Activated B cell treated with CpG ODN at 0.5 μM for 24 hours (primary cell): ENCODE results near the gene TAF1C. TPM values are rescaled to one million over a fixed set of nuclear protein-coding genes. Genes with fewer than 3 reads are reported as not detected.
A peak's percentile ranks its signal among the peaks of the same experiment; 100 is the strongest.

Experiments
- ATAC-seq: fragments of 200-7000 bp; cut with Tn5 transposase; one replicate; pipeline ENCODE4 v1.10.0; 2021; ENCODE audit warnings: low read depth, mild to moderate bottlenecking, moderate library complexity
- CTCF ChIA-PET: fragments of 350-600 bp; sonication (Branson Sonifier 250); formaldehyde crosslinking; loops from one replicate; lab custom pipeline; 2021; ENCODE audit warnings: antibody characterized with exemption; lab: Charles Lee
- POLR2A ChIA-PET: fragments of 350-600 bp; sonication (Branson Sonifier 250); formaldehyde crosslinking; loops from one replicate; lab custom pipeline; 2021; ENCODE audit warnings: antibody characterized with exemption; lab: Charles Lee
- DNase-seq: peaks from one replicate; pipeline ENCODE4 v3.0.0; 2022
- H3K27ac Mint-ChIP-seq: one replicate; pipeline ENCODE4 v1.8.0; 2020; ENCODE audit warnings: mixed read lengths
- H3K27me3 Mint-ChIP-seq: one replicate; pipeline ENCODE4 v1.8.0; 2021; ENCODE audit warnings: mixed read lengths
- H3K36me3 Mint-ChIP-seq: one replicate; pipeline ENCODE4 v1.8.0; 2021; ENCODE audit warnings: low read depth, mixed read lengths
- H3K4me1 Mint-ChIP-seq: one replicate; pipeline ENCODE4 v1.8.0; 2021; ENCODE audit warnings: mixed read lengths
- H3K4me3 Mint-ChIP-seq: one replicate; pipeline ENCODE4 v1.8.0; 2020; ENCODE audit warnings: mild to moderate bottlenecking, mixed read lengths
- H3K9me3 Mint-ChIP-seq: one replicate; pipeline ENCODE4 v1.8.0; 2020; ENCODE audit warnings: mixed read lengths
- CTCF ChIP-seq: fragments of 200-600 bp; IDR thresholded peaks from one replicate; pipeline ENCODE4 v1.8.0; 2022; ENCODE audit warnings: antibody characterized with exemption, mild to moderate bottlenecking
- intact Hi-C: fragments of 100-400 bp; cut with micrococcal nuclease; formaldehyde crosslinking; loops from one replicate; pipeline ENCODE4 v1.15.1; 2024
- total RNA-seq: library from RNA; stranded (reverse); gene quantifications from 2 replicates; pipeline ENCODE4 v1.2.3, GENCODE V29; 2022

Gene TAF1C
- total RNA-seq, 1 donor from 2014 or later: 85.1 TPM

GRCh38 chr16:84144209-84144858, 42.5 kb downstream of the TAF1C start:
- Mint-ChIP-seq H3K9me3 (no peaks in the 10 kb centered on the region), H3K27me3 (no peaks in the 10 kb centered on the region), H3K4me1 (peaks cover 12% of the 10 kb centered on the region), H3K4me3 (peak overlapping the region; percentile 93), H3K27ac (peak overlapping the region; percentile 77), H3K36me3 (peaks cover 4% of the 10 kb centered on the region)
- DNase-seq (peak; percentile 35), ATAC-seq (peak; percentile 26)
- CTCF ChIA-PET: interaction anchor here (1.2 kb wide), 1 partner anchor 28 kb away, joined by 7 read pairs; the partner anchor contains the start of gene MBTPS1
- intact Hi-C loops: loop anchor here (1.0 to 2.0 kb wide), 3 partner anchors 16 to 56 kb away; no protein-coding TSS in a partner anchor
- TF ChIP-seq CTCF: no peak
- POLR2A ChIA-PET: interaction anchor here (1.0 to 3.1 kb wide), 7 partner anchors 12 to 362 kb away, joined by 3 to 47 read pairs (median 4); partner anchors contain the start of genes MBTPS1 and TAF1C

DNA sequence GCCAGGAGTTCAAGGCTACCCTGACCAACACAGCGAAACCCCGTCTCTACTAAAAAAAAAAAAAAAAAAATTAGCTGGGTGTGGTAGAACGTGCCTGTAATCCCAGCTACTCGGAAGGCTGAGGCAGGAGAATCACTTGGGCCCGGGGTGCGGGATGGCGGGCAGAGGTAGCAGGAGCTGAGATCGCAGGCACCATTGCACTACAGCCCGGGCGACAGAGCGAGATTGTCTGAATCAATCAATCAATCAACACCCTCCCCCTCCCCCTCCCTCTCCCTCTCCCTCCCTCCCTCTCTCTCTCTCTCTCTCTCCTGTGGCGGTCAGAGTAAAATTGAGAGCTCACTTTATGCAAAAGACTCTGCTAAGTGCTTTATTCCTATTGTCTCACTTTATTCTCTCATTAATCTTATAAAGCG, 43.1 kb downstream of the TAF1C start:
- H3K36me3 Mint-ChIP-seq: peaks cover 6% of the 10 kb centered on the region
- CTCF ChIA-PET: no interaction called here
- POLR2A ChIA-PET: interaction anchor here (0.7 to 3.1 kb wide), 2 partner anchors 26 to 872 kb away, joined by 3 to 47 read pairs; partner anchors contain the start of gene MBTPS1
- intact Hi-C loops: loop anchor here (1.0 to 2.0 kb wide), 3 partner anchors 15 to 55 kb away; no protein-coding TSS in a partner anchor
- no peak overlapping the region for H3K27ac Mint-ChIP-seq
- H3K4me3 Mint-ChIP-seq: peak overlapping the region; percentile 93
- TF ChIP-seq CTCF: no peak
- H3K4me1 Mint-ChIP-seq: peaks cover 12% of the 10 kb centered on the region
- DNase-seq (no peak), ATAC-seq (no peak)
- H3K9me3 Mint-ChIP-seq: no peaks in the 10 kb centered on the region
- no peaks in the 10 kb centered on the region for H3K27me3 Mint-ChIP-seq

DNA sequence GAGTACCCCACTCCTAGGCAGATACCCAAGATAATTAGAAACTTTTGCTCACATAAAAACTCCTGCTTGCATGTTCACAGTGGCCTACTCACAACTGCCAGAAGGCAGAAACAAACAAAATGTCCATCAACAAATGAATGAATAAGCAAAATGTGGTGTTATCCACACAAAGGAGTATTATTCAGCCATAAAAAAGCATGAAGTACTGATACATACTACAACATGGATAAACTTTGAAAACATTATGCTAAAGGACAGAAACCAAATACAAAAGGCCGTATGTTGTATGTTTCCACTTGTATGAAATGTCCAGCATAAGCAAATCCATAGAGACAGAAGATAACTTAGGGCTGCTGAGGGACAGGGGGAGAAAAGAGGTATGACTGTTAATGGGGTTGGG, 43.8 kb downstream of the TAF1C start:
- no peak for TF ChIP-seq CTCF
- no peak for DNase-seq
- POLR2A ChIA-PET: interaction anchor here (0.7 to 3.1 kb wide), 2 partner anchors 25 to 873 kb away, joined by 3 to 47 read pairs; partner anchors contain the start of gene MBTPS1
- Mint-ChIP-seq H3K9me3 (no peaks in the 10 kb centered on the region), H3K27ac (no peak overlapping the region), H3K4me1 (peaks cover 12% of the 10 kb centered on the region), H3K36me3 (peaks cover 6% of the 10 kb centered on the region), H3K4me3 (peak overlapping the region; percentile 16), H3K27me3 (no peaks in the 10 kb centered on the region)
- ATAC-seq: no peak
- intact Hi-C loops: no loop called here
- CTCF ChIA-PET: interaction anchor here (1.6 kb wide), 1 partner anchor 26 kb away, joined by 6 read pairs; the partner anchor contains the start of gene MBTPS1

- intact Hi-C loops: no loop called here
- H3K27ac Mint-ChIP-seq: no peak overlapping the region
- H3K27me3 Mint-ChIP-seq: no peaks in the 10 kb centered on the region
- peak; percentile 15 for ATAC-seq
- DNase-seq: no peak
- ChIA-PET CTCF (interaction anchor here (0.9 to 1.2 kb wide), 2 partner anchors 46 to 52 kb away, joined by 3 to 4 read pairs; partner anchors contain the start of gene TAF1C), POLR2A (interaction anchor here (0.6 to 0.7 kb wide), 3 partner anchors 9 to 459 kb away, joined by 3 to 9 read pairs (median 5); no protein-coding TSS in a partner anchor)
- no peak for TF ChIP-seq CTCF
- no peak overlapping the region for H3K4me3 Mint-ChIP-seq
- no peaks in the 10 kb centered on the region for H3K9me3 Mint-ChIP-seq
- peaks cover 6% of the 10 kb centered on the region for H3K36me3 Mint-ChIP-seq
- H3K4me1 Mint-ChIP-seq: peaks cover 14% of the 10 kb centered on the region
Observed at GRCh38 chr16:84141143-84141670, 45.6 kb downstream of the TAF1C start.
